GM18526 (cell line): ENCODE measurements around the gene ARHGAP28.

Experiments used
- POLR2A ChIP-seq: IDR thresholded peaks from 3 replicates; pipeline ENCODE4 v1.6.1; 2011; ENCODE audit not compliant: insufficient read length; ENCODE audit errors: extremely low read depth

The ARHGAP28 gene, protein sequence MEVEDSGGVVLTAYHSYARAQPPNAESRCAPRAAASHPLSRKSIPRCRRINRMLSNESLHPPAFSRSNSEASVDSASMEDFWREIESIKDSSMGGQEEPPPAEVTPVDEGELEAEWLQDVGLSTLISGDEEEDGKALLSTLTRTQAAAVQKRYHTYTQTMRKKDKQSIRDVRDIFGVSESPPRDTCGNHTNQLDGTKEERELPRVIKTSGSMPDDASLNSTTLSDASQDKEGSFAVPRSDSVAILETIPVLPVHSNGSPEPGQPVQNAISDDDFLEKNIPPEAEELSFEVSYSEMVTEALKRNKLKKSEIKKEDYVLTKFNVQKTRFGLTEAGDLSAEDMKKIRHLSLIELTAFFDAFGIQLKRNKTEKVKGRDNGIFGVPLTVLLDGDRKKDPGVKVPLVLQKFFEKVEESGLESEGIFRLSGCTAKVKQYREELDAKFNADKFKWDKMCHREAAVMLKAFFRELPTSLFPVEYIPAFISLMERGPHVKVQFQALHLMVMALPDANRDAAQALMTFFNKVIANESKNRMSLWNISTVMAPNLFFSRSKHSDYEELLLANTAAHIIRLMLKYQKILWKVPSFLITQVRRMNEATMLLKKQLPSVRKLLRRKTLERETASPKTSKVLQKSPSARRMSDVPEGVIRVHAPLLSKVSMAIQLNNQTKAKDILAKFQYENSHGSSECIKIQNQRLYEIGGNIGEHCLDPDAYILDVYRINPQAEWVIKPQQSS

DNA sequence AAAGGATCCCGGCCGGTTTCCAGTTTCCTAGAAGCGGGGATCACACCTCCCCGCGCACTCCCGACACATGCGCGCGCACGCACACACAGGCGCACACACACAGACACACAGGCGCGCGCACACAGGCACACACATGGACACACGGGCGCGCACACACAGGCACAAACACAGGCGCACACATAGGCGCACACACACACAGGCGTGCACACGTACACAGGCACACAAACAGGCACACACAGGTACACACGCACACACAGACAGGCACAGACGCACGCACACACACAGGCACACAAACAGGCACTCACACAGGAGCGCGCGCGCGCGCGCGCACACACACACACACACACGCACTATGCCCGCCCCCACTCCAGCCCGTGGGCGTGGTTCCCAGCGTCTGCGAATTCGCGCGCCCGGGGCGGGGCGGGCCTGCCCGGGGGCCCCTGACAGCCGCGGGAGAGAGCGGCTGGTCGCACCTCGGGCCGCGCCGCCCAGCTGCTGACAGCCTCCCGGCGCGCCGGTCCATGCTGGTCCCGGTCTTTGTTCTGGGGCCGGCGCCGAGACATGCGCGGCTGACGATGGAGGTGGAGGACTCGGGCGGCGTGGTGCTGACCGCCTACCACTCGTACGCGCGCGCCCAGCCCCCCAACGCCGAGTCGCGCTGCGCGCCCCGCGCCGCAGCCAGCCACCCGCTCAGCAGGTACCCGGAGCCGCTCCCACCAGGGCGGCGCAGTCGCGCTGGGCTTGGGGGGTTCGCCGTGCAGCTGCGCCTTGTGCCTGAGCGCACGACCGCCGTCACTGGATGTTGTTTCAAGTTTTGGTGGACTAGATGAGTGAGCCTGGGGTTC, at the start of gene ARHGAP28:
Gene ARHGAP28, plus strand, starts transcription at position 470 of the 845 bp plus-strand sequence. Its CDS starts 106 bp downstream, at position 576.
- TF ChIP-seq POLR2A: no peak

DNA sequence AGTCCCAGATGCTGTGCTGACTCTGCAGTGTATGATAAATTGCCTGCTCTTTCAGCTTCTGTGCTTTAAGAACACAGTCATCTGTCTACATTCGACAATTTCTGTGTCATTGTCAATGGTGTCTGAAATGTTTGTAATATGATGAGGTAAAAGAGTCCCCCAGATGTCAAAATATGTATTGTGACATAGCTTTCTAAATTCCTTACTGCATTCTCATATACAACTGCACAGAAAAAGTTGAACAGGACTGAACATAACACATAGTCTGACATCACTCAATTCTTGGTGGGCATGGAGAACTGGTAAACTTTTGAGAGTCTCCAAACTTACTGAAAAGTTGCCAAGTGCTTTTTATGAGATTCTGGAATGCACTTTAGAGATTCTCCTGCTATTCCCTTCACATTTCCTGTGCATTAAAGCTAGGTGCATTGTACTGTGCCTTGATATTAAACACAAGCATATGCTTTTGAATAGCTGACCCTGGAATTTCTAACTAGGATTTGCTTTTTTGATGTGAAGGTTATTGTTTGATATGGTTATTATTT, 48.1 kb upstream of the ARHGAP28 start:
- TF ChIP-seq POLR2A: no peak

DNA sequence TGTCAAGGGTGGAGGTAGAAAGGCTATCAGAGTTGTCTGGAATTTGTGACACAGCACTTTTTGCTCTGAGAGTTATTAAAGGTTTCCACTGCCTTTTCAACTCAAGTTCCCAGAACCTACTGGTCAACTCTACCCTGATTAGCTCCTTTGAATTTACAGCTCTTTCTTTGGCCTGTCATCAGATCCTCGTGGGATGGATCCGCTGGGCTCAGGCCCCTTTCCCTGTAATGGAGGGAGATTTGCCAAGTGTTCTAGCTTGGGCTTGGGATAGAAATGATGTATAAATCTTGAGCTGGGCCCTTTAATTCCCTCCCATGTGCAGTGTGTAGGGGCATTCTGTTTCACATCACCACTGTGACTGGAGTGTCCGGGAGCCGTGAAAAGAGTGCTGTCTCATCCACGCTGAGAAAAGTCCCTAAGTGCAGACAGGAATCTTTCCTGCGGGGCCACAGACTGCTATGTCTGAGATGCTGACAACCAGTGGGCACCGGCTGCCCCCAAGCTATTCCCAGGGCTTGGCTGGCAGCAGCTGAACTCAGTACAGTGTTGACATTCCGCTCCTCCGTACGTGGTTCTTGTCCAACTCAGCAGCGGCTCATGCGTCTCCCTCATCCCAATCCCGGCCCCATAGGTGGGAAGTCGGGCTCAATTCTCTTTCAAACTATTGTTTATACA, 46.9 kb upstream of the ARHGAP28 start:
- no peak for TF ChIP-seq POLR2A

DNA sequence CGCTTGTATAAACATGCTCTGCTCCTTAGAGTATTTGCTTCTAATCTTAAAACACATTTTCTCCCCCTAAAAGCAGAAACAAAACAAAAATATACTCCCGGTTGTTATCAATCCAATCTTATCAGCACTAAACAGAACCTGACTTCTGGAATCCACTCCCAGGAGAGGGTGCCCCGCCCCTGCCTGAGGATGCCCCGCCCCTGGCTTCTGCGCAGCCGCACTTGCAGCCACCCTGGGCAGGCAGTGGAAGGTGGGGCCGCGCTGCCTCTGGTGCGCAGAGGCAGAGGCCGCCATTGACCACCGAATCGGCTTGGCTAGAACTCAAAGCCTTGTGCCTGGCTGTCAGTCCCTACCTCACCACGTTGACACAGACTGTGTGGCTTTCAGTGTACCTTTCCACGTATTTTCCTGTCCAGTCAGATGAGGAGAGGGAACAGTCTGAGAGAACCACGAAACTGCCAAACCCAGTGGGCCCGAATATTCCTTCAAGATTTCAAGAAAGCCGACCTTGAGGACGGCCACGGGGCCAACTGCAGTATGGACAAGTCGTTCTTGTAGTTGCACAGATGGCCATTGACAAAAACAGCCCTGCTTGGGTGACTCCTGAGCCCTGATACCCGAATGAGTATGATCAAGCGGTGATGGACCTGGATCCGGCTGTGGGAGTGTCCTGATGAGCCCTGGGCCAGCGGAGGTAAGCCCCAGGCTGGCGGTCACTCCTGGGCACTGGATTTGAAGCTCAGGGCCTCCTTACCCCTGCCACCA, 46.2 kb upstream of the ARHGAP28 start:
- no peak for TF ChIP-seq POLR2A

DNA sequence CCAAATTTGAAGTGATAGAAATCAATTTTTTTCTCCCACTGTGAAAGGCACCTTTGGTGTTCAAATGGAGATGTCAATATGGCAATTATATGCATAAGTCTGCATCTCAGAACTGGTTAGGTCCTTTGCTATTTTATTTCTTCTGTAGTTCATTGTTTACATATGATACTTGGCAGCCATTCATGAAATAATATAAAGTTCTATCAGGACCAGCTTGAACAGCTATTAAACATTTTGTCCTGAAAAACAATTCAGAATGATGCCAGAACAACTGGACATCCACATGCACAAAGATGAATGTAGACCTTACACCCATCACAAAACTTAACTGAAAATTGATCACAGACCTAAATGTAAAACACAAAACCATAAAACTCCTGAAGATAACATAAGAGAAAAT, 41.8 kb upstream of the ARHGAP28 start:
- no peak for TF ChIP-seq POLR2A

DNA sequence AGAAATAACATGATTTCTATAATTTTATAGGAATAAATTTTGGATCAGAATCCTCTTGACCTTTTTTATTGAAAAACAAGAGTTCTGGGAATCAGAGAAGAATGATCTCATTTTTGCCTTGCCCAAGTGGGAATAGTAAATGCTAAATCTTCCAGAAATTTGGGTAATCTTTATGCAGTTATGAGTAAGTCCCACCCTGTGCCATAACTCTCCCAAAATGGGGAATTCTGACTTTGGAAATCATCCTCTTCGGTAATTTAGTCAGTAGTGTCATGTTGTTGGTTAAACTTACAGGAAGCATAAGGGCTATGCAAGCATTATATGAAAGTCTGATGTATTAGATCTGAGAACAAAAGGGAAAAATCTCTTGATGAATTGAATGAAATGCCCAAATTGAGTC, 20.6 kb upstream of the ARHGAP28 start:
- TF ChIP-seq POLR2A: no peak

DNA sequence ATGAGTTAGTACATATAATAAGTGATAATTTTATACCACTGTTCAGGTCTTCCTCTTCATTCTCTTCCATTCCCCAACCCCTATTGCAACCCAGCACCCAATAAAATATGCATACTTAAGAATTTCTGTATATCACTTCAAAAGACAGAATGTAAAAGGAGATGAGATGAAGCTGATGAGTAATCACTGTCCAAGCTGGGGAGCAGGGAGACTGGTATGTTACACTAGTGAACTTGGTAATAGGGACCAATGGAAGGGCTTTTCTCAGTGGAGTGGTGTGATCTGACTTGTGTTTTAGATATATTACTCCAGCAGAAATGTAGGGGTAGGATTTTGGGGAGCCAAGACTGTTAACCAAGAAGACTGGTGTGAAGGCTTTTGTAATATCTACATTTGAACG, 18.0 kb upstream of the ARHGAP28 start:
- TF ChIP-seq POLR2A: no peak

DNA sequence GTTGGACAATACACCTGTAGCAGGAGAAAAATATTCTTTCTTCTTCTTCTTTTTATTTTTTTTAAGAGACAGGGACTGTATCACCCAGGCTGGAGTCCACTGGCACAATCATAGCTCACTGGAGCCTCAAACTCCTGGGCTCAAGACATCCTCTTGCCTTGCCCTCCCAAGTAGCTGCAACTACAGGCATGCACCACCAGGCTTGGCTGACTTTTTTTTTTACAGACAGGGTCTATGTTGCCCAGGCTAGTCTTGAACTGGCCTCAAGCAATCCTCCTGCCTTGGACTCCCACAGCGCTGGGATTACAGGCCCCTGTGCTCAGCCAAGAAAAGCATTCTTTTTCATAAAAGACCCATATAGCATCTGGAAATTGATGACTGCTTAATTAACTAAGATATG, 17.1 kb upstream of the ARHGAP28 start:
- TF ChIP-seq POLR2A: no peak

DNA sequence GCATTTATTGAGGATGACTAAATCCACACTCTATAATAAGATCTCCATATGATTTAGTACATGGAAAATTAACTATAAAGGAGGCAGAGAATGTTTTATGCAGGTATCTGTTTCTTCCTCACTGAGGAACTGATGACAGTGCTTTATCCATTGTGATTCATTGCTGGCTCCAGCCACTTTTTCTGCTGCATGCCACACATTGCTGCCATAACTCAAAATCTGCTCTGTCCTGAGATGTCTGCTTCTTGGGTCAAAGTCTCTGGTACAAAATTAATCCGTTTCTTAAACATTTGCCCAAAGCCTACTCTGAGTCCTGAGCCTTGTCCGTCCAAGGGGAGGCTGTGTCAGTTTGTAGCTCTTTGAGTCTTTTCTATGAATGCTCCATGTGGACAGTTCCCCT, 15.5 kb upstream of the ARHGAP28 start:
- TF ChIP-seq POLR2A: no peak

DNA sequence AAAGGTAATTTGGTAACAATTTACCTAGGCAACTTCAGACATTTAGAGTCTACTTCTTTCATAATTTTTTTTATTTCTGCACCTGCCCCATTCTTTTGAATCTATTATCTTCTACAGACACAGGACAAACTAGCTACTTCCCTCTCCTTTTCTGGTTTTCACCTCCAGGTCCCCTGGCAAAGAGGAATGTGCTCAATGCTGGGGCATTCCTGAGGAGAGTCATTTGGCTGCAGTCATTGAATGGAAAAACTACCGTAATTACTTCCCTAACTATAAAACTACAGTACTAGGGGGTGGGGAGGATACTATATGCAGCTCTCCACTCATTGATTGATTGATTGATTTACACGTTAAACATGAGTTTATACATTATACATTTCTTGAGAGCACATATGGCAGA, 11.2 kb upstream of the ARHGAP28 start:
- TF ChIP-seq POLR2A: no peak

DNA sequence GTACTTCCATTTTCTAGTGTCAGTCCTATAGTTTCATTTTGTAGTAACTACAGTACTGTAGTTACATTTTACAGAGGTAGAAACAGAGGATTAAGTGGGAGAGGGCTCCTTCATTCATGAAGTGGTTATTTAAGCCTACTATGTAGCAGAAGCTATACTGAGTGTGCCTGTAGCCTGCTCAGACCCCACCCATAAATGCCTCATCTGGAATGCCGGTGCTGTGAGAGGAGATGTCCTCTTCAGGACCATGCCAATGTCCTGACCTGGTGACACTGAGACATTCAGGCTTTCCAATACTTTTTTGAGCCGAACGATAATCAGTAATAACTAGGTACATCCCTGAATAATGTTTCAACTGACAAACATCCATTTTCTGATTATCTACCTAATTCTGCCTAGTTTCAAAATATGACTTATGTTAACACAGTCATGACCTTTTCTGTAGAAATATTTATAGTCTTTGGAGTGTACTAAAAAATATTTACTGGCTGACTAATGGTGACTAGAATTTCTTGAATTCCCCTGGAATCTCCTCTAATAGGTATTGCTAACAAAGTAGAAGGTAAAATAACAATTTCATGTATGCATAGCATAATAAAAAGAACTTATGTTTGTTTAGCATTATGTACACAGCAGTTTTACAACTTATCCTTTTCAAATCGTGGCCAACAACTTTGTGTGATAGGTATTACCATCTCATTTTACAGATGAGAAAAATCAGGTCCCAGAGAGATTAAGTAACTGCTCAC, 10.2 kb upstream of the ARHGAP28 start:
- no peak for TF ChIP-seq POLR2A

DNA sequence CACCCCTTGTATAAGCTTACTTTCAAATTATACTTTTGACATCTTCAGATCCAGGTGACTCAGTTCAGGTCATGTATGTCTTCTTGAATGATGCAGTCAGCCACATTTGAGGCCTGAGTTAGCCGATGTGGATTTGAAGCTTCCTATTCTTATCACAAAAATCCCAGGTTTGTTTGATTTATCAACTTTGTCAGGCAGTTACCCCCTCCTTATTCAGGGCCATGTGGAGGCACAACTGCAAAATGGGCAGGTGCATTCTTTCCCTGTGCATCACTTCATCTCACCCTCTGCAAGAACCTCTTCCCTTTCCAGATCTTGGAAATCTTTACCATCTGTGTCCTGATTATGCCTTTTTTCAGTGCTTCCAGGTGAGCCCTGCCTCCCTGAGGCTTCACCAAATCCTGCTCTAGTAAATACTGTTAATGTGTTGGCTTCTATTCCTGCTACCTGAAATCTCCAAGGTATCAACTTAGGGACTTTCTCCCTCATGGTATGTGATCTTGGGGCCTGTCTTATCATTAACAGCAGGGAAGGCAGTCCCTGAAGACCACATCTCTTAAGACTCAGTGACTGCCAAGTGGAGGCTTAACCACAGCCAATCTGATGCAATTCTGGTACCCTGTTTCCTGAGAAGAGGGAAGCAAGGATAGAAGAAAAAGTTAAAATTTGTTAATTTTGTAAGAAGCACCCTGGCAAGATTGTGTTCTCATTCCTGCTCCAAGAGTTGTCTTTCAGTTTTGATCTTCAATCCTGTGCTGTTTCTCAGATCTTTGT, 9.4 kb upstream of the ARHGAP28 start:
- TF ChIP-seq POLR2A: no peak

DNA sequence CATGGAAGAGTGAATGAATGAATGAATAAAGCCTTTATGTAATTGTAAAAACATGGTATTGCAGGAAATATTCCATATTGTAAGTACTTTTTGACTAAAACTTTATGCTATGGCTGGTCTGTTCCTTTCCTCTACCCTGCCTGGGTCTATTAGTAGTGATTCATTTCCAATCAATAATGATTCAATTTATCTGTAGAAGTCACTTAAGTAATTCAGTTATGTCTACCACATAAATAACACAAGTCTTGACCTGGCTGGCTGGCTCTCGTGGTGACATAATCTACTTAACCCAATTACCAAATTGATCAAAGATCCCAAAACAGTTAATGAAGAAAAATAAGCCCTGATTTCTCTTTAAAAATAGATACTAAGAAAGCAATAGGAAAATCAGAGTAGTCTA, 7.8 kb upstream of the ARHGAP28 start:
- TF ChIP-seq POLR2A: no peak
